Measurements from ENCODE around the gene HHAT.

HHAT gene

GRCh38 chr1:210372931-210373627 lies 44.4 kb downstream of the HHAT start:
- H3K9me3 Mint-ChIP-seq, result no peaks in the 10 kb centered on the region
- peak overlapping the region; percentile 91 to 92 for H3K27ac Mint-ChIP-seq
- H3K27me3 Mint-ChIP-seq, result no peaks in the 10 kb centered on the region
- ATAC-seq (replicated peaks) (no peak), DNase-seq (no peak)
- peaks cover 16% of the 10 kb centered on the region for H3K36me3 Mint-ChIP-seq (ENCODE audit: insufficient read depth)
- peaks cover 13 to 15% of the 10 kb centered on the region in 2 donors for H3K4me1 Mint-ChIP-seq (ENCODE audit: low read depth in 2 of 2)
- H3K4me3 Mint-ChIP-seq, result no peak overlapping the region

- ATAC-seq (replicated peaks) (no peak), DNase-seq (no peak)
- H3K36me3 Mint-ChIP-seq (ENCODE audit: insufficient read depth), result peaks cover 16% of the 10 kb centered on the region
- no peak overlapping the region for H3K4me3 Mint-ChIP-seq
- no peaks in the 10 kb centered on the region for H3K27me3 Mint-ChIP-seq
- no peaks in the 10 kb centered on the region for H3K9me3 Mint-ChIP-seq
- peaks cover 13 to 15% of the 10 kb centered on the region in 2 donors for H3K4me1 Mint-ChIP-seq (ENCODE audit: low read depth in 2 of 2)
- H3K27ac Mint-ChIP-seq, result peak overlapping the region; percentile 91 to 92
These were observed 44.9 kb downstream of the HHAT start for GRCh38 chr1:210373628-210373877.

- peak; percentile 62 to 68 (median 62) for DNase-seq
- peak overlapping the region; percentile 10 to 22 for H3K4me3 Mint-ChIP-seq
- peaks cover 13% of the 10 kb centered on the region for H3K36me3 Mint-ChIP-seq (ENCODE audit: insufficient read depth)
- peak; percentile 90 for ATAC-seq (replicated peaks)
- no peaks in the 10 kb centered on the region for H3K9me3 Mint-ChIP-seq
- peaks cover 13 to 15% of the 10 kb centered on the region in 2 donors for H3K4me1 Mint-ChIP-seq (ENCODE audit: low read depth in 2 of 2)
- H3K27me3 Mint-ChIP-seq, result no peaks in the 10 kb centered on the region
- H3K27ac Mint-ChIP-seq, result peak overlapping the region; percentile 91 to 92
These were observed 45.3 kb downstream of the HHAT start for GRCh38 chr1:210373878-210374599.

GRCh38 chr1:210374600-210374953 lies 45.9 kb downstream of the HHAT start:
- peak overlapping the region; percentile 22 to 31 for H3K4me3 Mint-ChIP-seq

GRCh38 chr1:210376836-210377372 lies 48.2 kb downstream of the HHAT start:
- DNase-seq (no peak), ATAC-seq (replicated peaks) (no peak)
- peaks cover 13% of the 10 kb centered on the region for H3K36me3 Mint-ChIP-seq (ENCODE audit: insufficient read depth)
- no peak overlapping the region for H3K4me3 Mint-ChIP-seq
- no peaks in the 10 kb centered on the region for H3K9me3 Mint-ChIP-seq
- no peaks in the 10 kb centered on the region for H3K27me3 Mint-ChIP-seq
- no peak overlapping the region for H3K27ac Mint-ChIP-seq
- peaks cover 13 to 15% of the 10 kb centered on the region in 2 donors for H3K4me1 Mint-ChIP-seq (ENCODE audit: low read depth in 2 of 2)

More at GRCh38 chr1:210374600-210374953, 45.9 kb downstream of the HHAT start:
- H3K4me1 Mint-ChIP-seq (ENCODE audit: low read depth in 2 of 2), result peaks cover 13 to 15% of the 10 kb centered on the region in 2 donors
- no peak for DNase-seq
- H3K27me3 Mint-ChIP-seq, result no peaks in the 10 kb centered on the region
- H3K9me3 Mint-ChIP-seq, result no peaks in the 10 kb centered on the region
- peaks cover 13% of the 10 kb centered on the region for H3K36me3 Mint-ChIP-seq (ENCODE audit: insufficient read depth)
- ATAC-seq (replicated peaks), result peak; percentile 9
- H3K27ac Mint-ChIP-seq, result peak overlapping the region; percentile 91 to 92

- ATAC-seq (replicated peaks) (no peak), DNase-seq (no peak)
- H3K27ac Mint-ChIP-seq, result no peak overlapping the region
- H3K9me3 Mint-ChIP-seq, result no peaks in the 10 kb centered on the region
- H3K27me3 Mint-ChIP-seq, result no peaks in the 10 kb centered on the region
- H3K4me3 Mint-ChIP-seq, result no peak overlapping the region
- H3K4me1 Mint-ChIP-seq (ENCODE audit: low read depth in 2 of 2), result peaks cover 13 to 15% of the 10 kb centered on the region in 2 donors
- H3K36me3 Mint-ChIP-seq (ENCODE audit: insufficient read depth), result peaks cover 13% of the 10 kb centered on the region
These were observed 49.1 kb downstream of the HHAT start for GRCh38 chr1:210377731-210378333.

- Mint-ChIP-seq H3K27ac (no peak overlapping the region), H3K27me3 (no peaks in the 10 kb centered on the region), H3K4me3 (no peak overlapping the region), H3K36me3 (ENCODE audit: insufficient read depth) (peaks cover 13% of the 10 kb centered on the region), H3K4me1 (ENCODE audit: low read depth in 2 of 2) (peaks cover 9 to 12% of the 10 kb centered on the region in 2 donors), H3K9me3 (no peaks in the 10 kb centered on the region)
- ATAC-seq (replicated peaks) (no peak), DNase-seq (no peak)
These were observed 50.0 kb downstream of the HHAT start for GRCh38 chr1:210378736-210379135.

GRCh38 chr1:210381934-210382333 lies 53.2 kb downstream of the HHAT start:
- Mint-ChIP-seq H3K9me3 (no peaks in the 10 kb centered on the region), H3K27me3 (no peaks in the 10 kb centered on the region), H3K4me1 (ENCODE audit: low read depth in 2 of 2) (no peaks in the 10 kb centered on the region), H3K36me3 (ENCODE audit: insufficient read depth) (no peaks in the 10 kb centered on the region), H3K4me3 (no peak overlapping the region), H3K27ac (no peak overlapping the region)
- DNase-seq (no peak), ATAC-seq (replicated peaks) (no peak)

GRCh38 chr1:210384625-210385024 lies 55.9 kb downstream of the HHAT start:
- H3K27me3 Mint-ChIP-seq, result no peaks in the 10 kb centered on the region
- ATAC-seq (replicated peaks) (no peak), DNase-seq (no peak)
- H3K4me3 Mint-ChIP-seq, result no peak overlapping the region
- no peaks in the 10 kb centered on the region for H3K9me3 Mint-ChIP-seq
- no peaks in the 10 kb centered on the region for H3K4me1 Mint-ChIP-seq (ENCODE audit: low read depth in 2 of 2)
- H3K27ac Mint-ChIP-seq, result no peak overlapping the region
- peaks cover 3% of the 10 kb centered on the region for H3K36me3 Mint-ChIP-seq (ENCODE audit: insufficient read depth)

- DNase-seq (no peak), ATAC-seq (replicated peaks) (no peak)
- Mint-ChIP-seq H3K27me3 (no peaks in the 10 kb centered on the region), H3K36me3 (ENCODE audit: insufficient read depth) (peaks cover 3% of the 10 kb centered on the region), H3K4me3 (no peak overlapping the region), H3K27ac (no peak overlapping the region), H3K9me3 (no peaks in the 10 kb centered on the region), H3K4me1 (ENCODE audit: low read depth in 2 of 2) (no peaks in the 10 kb centered on the region)
These were observed 56.5 kb downstream of the HHAT start for GRCh38 chr1:210385228-210385627.

GRCh38 chr1:210394281-210394821 lies 65.6 kb downstream of the HHAT start:
- peak; percentile 11 to 22 (median 12) for DNase-seq
- ATAC-seq (replicated peaks), result peak; percentile 91
- peaks cover 12 to 21% of the 10 kb centered on the region in 2 donors for H3K4me1 Mint-ChIP-seq (ENCODE audit: low read depth in 2 of 2)
- H3K36me3 Mint-ChIP-seq (ENCODE audit: insufficient read depth), result peaks cover 4% of the 10 kb centered on the region
- peak overlapping the region in 1 of 2 donors; percentile 15 for H3K4me3 Mint-ChIP-seq
- no peaks in the 10 kb centered on the region for H3K27me3 Mint-ChIP-seq
- no peaks in the 10 kb centered on the region for H3K9me3 Mint-ChIP-seq
- peak overlapping the region; percentile 57 to 90 for H3K27ac Mint-ChIP-seq

- peaks cover 20 to 35% of the 10 kb centered on the region in 2 donors for H3K4me1 Mint-ChIP-seq (ENCODE audit: low read depth in 2 of 2)
- H3K27me3 Mint-ChIP-seq, result no peaks in the 10 kb centered on the region
- ATAC-seq (replicated peaks) (no peak), DNase-seq (no peak)
- no peak overlapping the region for H3K4me3 Mint-ChIP-seq
- H3K36me3 Mint-ChIP-seq (ENCODE audit: insufficient read depth), result peaks cover 4% of the 10 kb centered on the region
- no peak overlapping the region for H3K27ac Mint-ChIP-seq
- H3K9me3 Mint-ChIP-seq, result no peaks in the 10 kb centered on the region
These were observed 67.8 kb downstream of the HHAT start for GRCh38 chr1:210396541-210396940.

- Mint-ChIP-seq H3K4me1 (ENCODE audit: low read depth in 2 of 2) (peaks cover 20 to 35% of the 10 kb centered on the region in 2 donors), H3K36me3 (ENCODE audit: insufficient read depth) (peaks cover 4% of the 10 kb centered on the region), H3K27ac (peak overlapping the region in 1 of 2 donors; percentile 76), H3K27me3 (no peaks in the 10 kb centered on the region), H3K9me3 (no peaks in the 10 kb centered on the region), H3K4me3 (no peak overlapping the region)
- ATAC-seq (replicated peaks) (no peak), DNase-seq (no peak)
These were observed 68.5 kb downstream of the HHAT start for GRCh38 chr1:210397252-210397651.

Data from effector memory CD8-positive, alpha-beta T cell (primary cell).